Epithelial cell of esophagus (primary cell): ENCODE results near the gene FAM83F.
A peak's percentile ranks its signal among the peaks of the same experiment; 100 is the strongest.

Experiments
- DNase-seq: peaks from one replicate; pipeline ENCODE4 v3.0.0; 2010; ENCODE audit warnings: low read depth
- H3K4me3 ChIP-seq: 2 replicates; pipeline ENCODE4 v1.5.1; 2011; ENCODE audit warnings: mild to moderate bottlenecking, low read length, control low read depth
- TF ChIP-seq, protein P1 (sequence below): IDR thresholded peaks from 2 replicates; pipeline ENCODE4 v1.5.1; 2011; ENCODE audit warnings: low read depth, mild to moderate bottlenecking, low read length, control low read depth, inconsistent platforms; ENCODE audit not compliant: insufficient read depth; ENCODE audit errors: missing control alignments

FAM83F gene

GRCh38 chr22:39958949-39959639 is 35.7 kb upstream of the FAM83F start:
- no peak for DNase-seq
- H3K4me3 ChIP-seq = no peak overlapping the region
- TF ChIP-seq, protein P1, sequence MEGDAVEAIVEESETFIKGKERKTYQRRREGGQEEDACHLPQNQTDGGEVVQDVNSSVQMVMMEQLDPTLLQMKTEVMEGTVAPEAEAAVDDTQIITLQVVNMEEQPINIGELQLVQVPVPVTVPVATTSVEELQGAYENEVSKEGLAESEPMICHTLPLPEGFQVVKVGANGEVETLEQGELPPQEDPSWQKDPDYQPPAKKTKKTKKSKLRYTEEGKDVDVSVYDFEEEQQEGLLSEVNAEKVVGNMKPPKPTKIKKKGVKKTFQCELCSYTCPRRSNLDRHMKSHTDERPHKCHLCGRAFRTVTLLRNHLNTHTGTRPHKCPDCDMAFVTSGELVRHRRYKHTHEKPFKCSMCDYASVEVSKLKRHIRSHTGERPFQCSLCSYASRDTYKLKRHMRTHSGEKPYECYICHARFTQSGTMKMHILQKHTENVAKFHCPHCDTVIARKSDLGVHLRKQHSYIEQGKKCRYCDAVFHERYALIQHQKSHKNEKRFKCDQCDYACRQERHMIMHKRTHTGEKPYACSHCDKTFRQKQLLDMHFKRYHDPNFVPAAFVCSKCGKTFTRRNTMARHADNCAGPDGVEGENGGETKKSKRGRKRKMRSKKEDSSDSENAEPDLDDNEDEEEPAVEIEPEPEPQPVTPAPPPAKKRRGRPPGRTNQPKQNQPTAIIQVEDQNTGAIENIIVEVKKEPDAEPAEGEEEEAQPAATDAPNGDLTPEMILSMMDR = no peak

GRCh38 chr22:39959640-39960447 is 34.9 kb upstream of the FAM83F start, which contains the start of gene TMA7B:
Gene TMA7B (plus strand): TSS chr22:39960397. CDS start chr22:39964375, 3,978 bp downstream.
- H3K4me3 ChIP-seq = no peak within 1 kb of the TSS
- TF ChIP-seq, protein P1 = peak; percentile 52
- DNase-seq = peak; percentile 69

GRCh38 chr22:39960791-39961746 is 33.7 kb upstream of the FAM83F start:
- no peak overlapping the region for H3K4me3 ChIP-seq
- TF ChIP-seq, protein P1 = no peak
- peak; percentile 77 for DNase-seq

DNA sequence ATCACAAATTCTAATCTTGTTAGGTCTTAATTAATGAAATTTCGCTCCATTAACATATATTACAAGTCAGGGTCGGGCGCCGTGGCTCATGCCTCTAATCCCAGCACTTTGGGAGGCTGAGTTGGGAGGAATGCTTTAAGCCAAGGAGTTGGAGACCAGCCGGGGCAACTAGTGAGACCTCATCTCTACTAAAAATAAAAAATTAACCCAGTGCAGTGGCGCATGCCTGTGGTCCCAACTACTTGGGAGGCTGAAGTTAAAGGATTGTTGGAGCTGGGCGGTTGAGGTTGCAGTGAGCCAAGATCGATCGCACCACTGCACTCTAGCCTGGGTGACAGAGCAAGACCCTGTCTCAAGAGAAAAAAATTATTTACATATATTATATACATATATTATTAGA is 32.7 kb upstream of the FAM83F start:
- no peak overlapping the region for H3K4me3 ChIP-seq
- DNase-seq = no peak
- TF ChIP-seq, protein P1 = no peak

- TF ChIP-seq, protein P1 = no peak
- H3K4me3 ChIP-seq = no peak overlapping the region
- no peak for DNase-seq
Measured at GRCh38 chr22:39965748-39966147, 29.0 kb upstream of the FAM83F start.

DNA sequence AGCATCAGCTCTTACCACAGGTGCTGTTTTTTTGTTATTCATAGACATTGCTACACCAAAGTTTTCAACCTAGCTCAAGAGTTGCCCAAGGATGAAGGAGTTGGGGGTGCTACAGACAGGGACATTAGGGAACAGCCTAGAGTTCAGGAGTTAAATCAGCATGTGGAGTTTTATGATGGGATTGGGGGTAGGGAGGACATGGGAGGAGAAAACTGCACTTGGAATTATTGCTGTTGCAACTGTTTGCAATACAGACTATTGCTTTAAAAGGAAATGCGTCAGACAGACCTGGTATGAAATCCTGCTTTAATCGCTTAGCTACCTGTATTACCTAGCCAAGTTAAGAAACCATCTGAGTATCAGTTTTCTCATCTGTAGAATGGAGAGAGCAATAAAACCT is 28.3 kb upstream of the FAM83F start:
- TF ChIP-seq, protein P1 = no peak
- DNase-seq = no peak
- no peak overlapping the region for H3K4me3 ChIP-seq
